Heart left ventricle (tissue), 16 donors: ENCODE results near the gene CUX1. TPM values are rescaled to one million over a fixed set of nuclear protein-coding genes. Genes with fewer than 3 reads are reported as not detected.
A peak's percentile ranks its signal among the peaks of the same experiment; 100 is the strongest.

ENCODE experiments used
- ATAC-seq, 4 donors: fragments of 200-7000 bp; cut with Tn5 transposase; one replicate each; pipeline ENCODE4 v1.9.1; 2020 to 2022; ENCODE audit warnings: moderate library complexity in 4 of 4, mild to moderate bottlenecking in 3 of 4, moderate number of reproducible peaks in 1 of 4
- DNase-seq, 5 donors: peaks; one replicate each; pipeline ENCODE4 v3.0.0-alpha.2; 2020
- H3K27ac ChIP-seq, 12 donors: fragments of 200-600 bp; sonication (generic) in 4 of 12; one replicate each; pipeline versions ENCODE4 v1.5.0 to v1.8.0; 2016 to 2022; ENCODE audit warnings: mild to moderate bottlenecking in 2 of 12
- H3K27me3 ChIP-seq, 9 donors: fragments of 200-600 bp; sonication (generic) in 2 of 9; one replicate each; pipeline versions ENCODE4 v1.5.1 to v1.8.0; 2016 to 2022; ENCODE audit warnings: mild to moderate bottlenecking in 3 of 9
- H3K36me3 ChIP-seq, 9 donors: fragments of 200-600 bp; sonication (generic) in 2 of 9; one replicate each; pipeline versions ENCODE4 v1.5.0 to v1.8.0; 2018 to 2022; ENCODE audit warnings: mild to moderate bottlenecking in 2 of 9
- H3K4me1 ChIP-seq, 12 donors: fragments of 200-600 bp; sonication (generic) in 4 of 12; one replicate each; pipeline versions ENCODE4 v1.5.0 to v1.8.0; 2016 to 2022; ENCODE audit warnings: mild to moderate bottlenecking in 3 of 12
- H3K4me3 ChIP-seq, 12 donors: fragments of 200-600 bp; sonication (generic) in 4 of 12; one replicate each; pipeline versions ENCODE4 v1.5.0 to v1.8.0; 2017 to 2022; ENCODE audit warnings: mild to moderate bottlenecking in 9 of 12, moderate library complexity in 4 of 12
- H3K9me3 ChIP-seq, 12 donors: fragments of 200-600 bp; sonication (generic) in 4 of 12; one replicate each; pipeline versions ENCODE4 v1.5.0 to v1.8.0; 2016 to 2022; ENCODE audit warnings: mild to moderate bottlenecking in 1 of 12
- CTCF ChIP-seq, 12 donors: fragments of 200-600 bp; sonication (generic) in 4 of 12; IDR thresholded peaks; one replicate each; pipeline versions ENCODE4 v1.5.0 to v1.8.0; 2018 to 2022; ENCODE audit warnings: antibody characterized with exemption in 12 of 12, mild to moderate bottlenecking in 5 of 12
- POLR2A ChIP-seq, 2 donors: fragments of 450-650 bp; IDR thresholded peaks; one replicate each; pipeline ENCODE4 v1.6.1; 2017; ENCODE audit warnings: antibody characterized with exemption in 2 of 2, mild to moderate bottlenecking in 2 of 2, moderate library complexity in 2 of 2
- WGBS, 4 donors: extraction: QIAGEN DNeasy Blood & Tissue Kit in 2 of 4; methylation state at CpG; one replicate each; pipeline versions ENCODE4 v1.1.5 to v1.1.7; 2013 to 2018; 5-methylcytosine and 5-hydroxymethylcytosine counted together
- intact Hi-C, 10 donors: fragments of 100-400 bp; cut with DNase I; formaldehyde crosslinking; loops; one replicate each; pipeline versions ENCODE4 v1.11.1 to v1.14.2; 2022
- polyA plus RNA-seq, 2 donors: library from polyadenylated mRNA; stranded (reverse); fragments of 200-250 nt; gene quantifications; one replicate each; pipeline ENCODE4 v1.2.3, GENCODE V29; 2013
- total RNA-seq, 9 donors: library from RNA; depleted of rRNA in 2 of 9; stranded (reverse); fragments of >200 nt in 2 of 9; fragmentation: NEBNext Ultra II Directional in 3 of 9; extraction: Animal tissue kit (Norgen Biotek cat#: 25700) in 3 of 9; gene quantifications; one replicate each; pipeline versions ENCODE4 v1.1.0 to v1.2.4, GENCODE V29; 2016 to 2023
- donor health status: ischemic (EF 13 %, LVEDD 7.1; RV severe dilation, severe dysfunction).
- donor health status: healthy with polysubstance abuse.
- donor health status: DM: no; HTN: yes; CAD: no.
- donor health status: DM: no; HTN: no; CAD: no.
- donor health status: ischemic (EF 25% LVEDD 6.9; RV normal size, moderate dysfunction).
- donor health status: ischemic (EF 25% LVEDD 5.7; RV mildly dilated, moderate dysfunction).
- donor health status: healthy.
- donor health status: DM: yes; HTN: yes; CAD: no.
- donor health status: ischemic (EF 35%, LVEDD 5.7; RV mildly dilated, moderate dysfunction).
- donor health status: nonischemic (EF 11% LVEDD 7.7; RV severe dilation, severe dysfunction).
- donor health status: DM: yes; HTN: yes; CAD: no.
- donor health status: PGD.
- donor health status: ischemic (EF 29% LVEDD 5.4; RV normal size, mild dysfunction).
- donor health status: nonischemic (EF 23%, LVEDD 6.1; RV moderate dilation, normal function).

Gene CUX1
- total and polyA plus RNA-seq, 11 donors: 51.9 to 173 (median 122) TPM

- Histone ChIP-seq H3K27me3 (no peaks in the 10 kb centered on the region), H3K27ac (no peak overlapping the region), H3K4me1 (peaks cover 0 to 11% (median 3%) of the 10 kb centered on the region in 12 donors), H3K36me3 (peaks cover 0 to 72% (median 46%) of the 10 kb centered on the region in 9 donors), H3K9me3 (no peaks in the 10 kb centered on the region), H3K4me3 (no peak overlapping the region)
- DNase-seq (no peak), ATAC-seq (no peak)
- TF ChIP-seq POLR2A (IDR thresholded peaks at IDR 0.05) (no peak), CTCF (IDR thresholded peaks at IDR 0.05) (no peak)
- WGBS, 4 donors: 89 to 93% (median 92%) methylated on average over 7 of the region's 7 CpGs
- intact Hi-C loops: loop anchor here (2.0 to 10.0 kb wide), 12 partner anchors 139 to 691 kb away; partner anchors contain the start of gene CUX1 (in 5 of the 10)
These were observed 418.7 kb downstream of the CUX1 start for GRCh38 chr7:102236102-102236501.

GRCh38 chr7:102236592-102237287 lies 419.3 kb downstream of the CUX1 start:
- peak in 4 of 5 donors; percentile 45 to 64 (median 58) for DNase-seq
- Histone ChIP-seq H3K36me3 (peaks cover 0 to 74% (median 51%) of the 10 kb centered on the region in 9 donors), H3K9me3 (no peaks in the 10 kb centered on the region), H3K27me3 (no peaks in the 10 kb centered on the region), H3K4me1 (peaks cover 0 to 11% (median 3%) of the 10 kb centered on the region in 12 donors), H3K27ac (no peak overlapping the region), H3K4me3 (no peak overlapping the region)
- ATAC-seq: peak; percentile 73 to 90 (median 79)
- TF ChIP-seq CTCF (IDR thresholded peaks at IDR 0.05) (peak; percentile 52 to 90 (median 82)), POLR2A (IDR thresholded peaks at IDR 0.05) (no peak)
- intact Hi-C loops: loop anchor here (2.0 to 10.0 kb wide), 12 partner anchors 139 to 692 kb away; partner anchors contain the start of gene CUX1 (in 5 of the 10)
- 35 to 39% (median 37%) methylated on average over 14 of the region's 14 CpGs for WGBS, 4 donors

- H3K4me3 ChIP-seq: no peak overlapping the region
- DNase-seq (no peak), ATAC-seq (no peak)
- no peak for TF ChIP-seq POLR2A (IDR thresholded peaks at IDR 0.05)
- no peak for TF ChIP-seq CTCF (IDR thresholded peaks at IDR 0.05)
- no peak overlapping the region for H3K27ac ChIP-seq
- H3K27me3 ChIP-seq: no peaks in the 10 kb centered on the region
- H3K9me3 ChIP-seq: no peaks in the 10 kb centered on the region
- intact Hi-C loops: loop anchor here in 9 of 10 donors (5.0 to 10.0 kb wide), 9 partner anchors 142 to 695 kb away; partner anchors contain the start of gene CUX1 (in 4 of the 9)
- H3K4me1 ChIP-seq: peaks cover 0 to 9% (median 0%) of the 10 kb centered on the region in 12 donors
- H3K36me3 ChIP-seq: peaks cover 0 to 78% (median 67%) of the 10 kb centered on the region in 9 donors
- WGBS, 4 donors: 96 to 98% (median 97%) methylated on average over 30 to 35 of the region's 35 CpGs
These were observed 421.9 kb downstream of the CUX1 start for GRCh38 chr7:102239206-102239820.

- no peak overlapping the region for H3K27ac ChIP-seq
- intact Hi-C loops: loop anchor here in 1 of 10 donors (10.0 kb wide), 1 partner anchor 637 kb away; no protein-coding TSS in a partner anchor
- H3K4me3 ChIP-seq: no peak overlapping the region
- no peaks in the 10 kb centered on the region for H3K9me3 ChIP-seq
- TF ChIP-seq POLR2A (IDR thresholded peaks at IDR 0.05) (no peak), CTCF (IDR thresholded peaks at IDR 0.05) (no peak)
- peaks cover 0 to 79% (median 66%) of the 10 kb centered on the region in 9 donors for H3K36me3 ChIP-seq
- 84 to 94% (median 88%) methylated on average over 7 to 8 of the region's 8 CpGs for WGBS, 4 donors
- no peaks in the 10 kb centered on the region for H3K27me3 ChIP-seq
- ATAC-seq (no peak), DNase-seq (no peak)
- peaks cover 0 to 5% (median 0%) of the 10 kb centered on the region in 12 donors for H3K4me1 ChIP-seq
These were observed 424.0 kb downstream of the CUX1 start for GRCh38 chr7:102241431-102241830.
